NCI-H526 treated with DMSO at 0.1 percent for 48 hours (cell line): ENCODE measurements around the gene SLC24A4.

Experiments used
- DNase-seq: peaks from one replicate; lab custom pipeline; 2025; lab: John Stamatoyannopoulos, UW

The SLC24A4 gene

GRCh38 chr14:92437729-92438285 lies 114.8 kb downstream of the SLC24A4 start:
- DNase-seq: no peak

GRCh38 chr14:92439537-92440344 lies 116.8 kb downstream of the SLC24A4 start:
- no peak for DNase-seq

- DNase-seq: no peak
Observed at GRCh38 chr14:92440345-92441003, 117.5 kb downstream of the SLC24A4 start.

GRCh38 chr14:92441751-92442504 lies 119.0 kb downstream of the SLC24A4 start:
- no peak for DNase-seq

- no peak for DNase-seq
Observed at GRCh38 chr14:92443167-92443566, 120.2 kb downstream of the SLC24A4 start.

GRCh38 chr14:92443741-92444140 lies 120.8 kb downstream of the SLC24A4 start:
- DNase-seq: no peak

GRCh38 chr14:92446771-92447170 lies 123.8 kb downstream of the SLC24A4 start:
- no peak for DNase-seq

GRCh38 chr14:92447416-92448197 lies 124.6 kb downstream of the SLC24A4 start:
- DNase-seq: no peak

GRCh38 chr14:92448786-92449185 lies 125.8 kb downstream of the SLC24A4 start:
- DNase-seq: no peak

GRCh38 chr14:92449404-92450181 lies 126.6 kb downstream of the SLC24A4 start:
- DNase-seq: no peak

- no peak for DNase-seq
Observed at GRCh38 chr14:92450351-92451070, 127.5 kb downstream of the SLC24A4 start.

- DNase-seq: no peak
Observed at GRCh38 chr14:92451245-92451644, 128.3 kb downstream of the SLC24A4 start.

GRCh38 chr14:92451755-92452154 lies 128.8 kb downstream of the SLC24A4 start:
- DNase-seq: no peak

- no peak for DNase-seq
Observed at GRCh38 chr14:92452471-92452870, 129.5 kb downstream of the SLC24A4 start.

GRCh38 chr14:92453691-92454090 lies 130.7 kb downstream of the SLC24A4 start:
- no peak for DNase-seq

- DNase-seq: no peak
Observed at GRCh38 chr14:92455231-92455630, 132.3 kb downstream of the SLC24A4 start.

GRCh38 chr14:92456215-92457015 lies 133.4 kb downstream of the SLC24A4 start:
- DNase-seq: no peak

- no peak for DNase-seq
Observed at GRCh38 chr14:92457016-92457565, 134.1 kb downstream of the SLC24A4 start.
